HFFc6 (cell line): ENCODE measurements around the gene CPVL. TPM values are rescaled to one million over a fixed set of nuclear protein-coding genes. Genes with fewer than 3 reads are reported as not detected.
A peak's percentile ranks its signal among the peaks of the same experiment; 100 is the strongest.

ENCODE experiments used
- DNase-seq: peaks from one replicate; pipeline ENCODE4 v3.0.0-alpha.2; 2018
- H3K27ac Mint-ChIP-seq: 2 replicates; pipeline ENCODE4 v1.8.0; 2020; ENCODE audit warnings: mild to moderate bottlenecking, mixed read lengths
- H3K27me3 Mint-ChIP-seq: 2 replicates; pipeline ENCODE4 v1.8.0; 2021; ENCODE audit warnings: mild to moderate bottlenecking, moderate library complexity, mixed read lengths; ENCODE audit not compliant: insufficient read depth
- H3K36me3 Mint-ChIP-seq: 2 replicates; pipeline ENCODE4 v1.8.0; 2021; ENCODE audit warnings: low read depth, mixed read lengths
- H3K4me1 Mint-ChIP-seq: 2 replicates; pipeline ENCODE4 v1.8.0; 2020; ENCODE audit warnings: low read depth, mixed read lengths
- H3K4me3 Mint-ChIP-seq: 2 replicates; pipeline ENCODE4 v1.8.0; 2020; ENCODE audit warnings: mild to moderate bottlenecking, moderate library complexity, mixed read lengths
- H3K9me3 Mint-ChIP-seq: 2 replicates; pipeline ENCODE4 v1.8.0; 2020; ENCODE audit warnings: mild to moderate bottlenecking, mixed read lengths
- total RNA-seq, 6 experiments: library from RNA; stranded (reverse); fragmentation: NEBNext Ultra II Directional; extraction: Animal tissue kit (Norgen Biotek cat#: 25700); gene quantifications; 2 replicates in 1 of 6; 3 replicates in 5 of 6; pipeline ENCODE4 v1.2.3, GENCODE V29; 2021
- TF ChIP-seq, protein P1 (sequence below): fragments of 200-600 bp; sonication (generic); IDR thresholded peaks from 2 replicates; pipeline ENCODE4 v1.5.0; 2021; ENCODE audit warnings: antibody characterized with exemption, mild to moderate bottlenecking

CPVL gene
- total RNA-seq, 6 experiments from 2014 or later: not detected

DNA sequence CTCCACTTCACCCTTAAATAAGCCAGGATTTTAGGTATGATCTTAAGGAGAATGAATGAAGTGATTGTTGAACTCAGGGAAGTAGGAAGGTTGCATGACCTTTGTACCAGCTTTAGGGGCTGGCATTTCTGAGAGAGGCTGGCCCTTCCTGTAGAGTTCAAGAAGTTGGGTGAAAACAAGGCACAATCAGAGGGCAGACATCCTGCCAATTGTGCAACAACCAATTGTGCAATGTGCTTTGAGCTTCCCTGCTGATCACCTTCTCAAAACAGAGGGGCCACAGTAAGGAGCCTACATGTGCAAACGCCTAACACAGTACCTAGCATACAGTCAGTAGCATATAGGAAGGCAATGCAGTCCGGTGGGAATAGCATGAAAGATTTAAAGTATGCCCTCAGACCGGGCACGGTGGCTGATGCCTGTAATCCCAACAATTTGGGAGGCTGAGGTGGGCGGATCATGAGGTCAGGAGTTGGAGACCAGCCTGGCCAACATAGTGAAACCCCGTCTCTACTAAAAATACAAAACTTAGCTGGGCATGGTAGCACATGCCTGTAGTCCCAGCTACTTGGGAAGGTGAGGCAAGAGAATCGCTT, 5.4 kb downstream of the CPVL start:
- H3K4me1 Mint-ChIP-seq: no peaks in the 10 kb centered on the region
- H3K9me3 Mint-ChIP-seq: no peaks in the 10 kb centered on the region
- TF ChIP-seq, protein P1, sequence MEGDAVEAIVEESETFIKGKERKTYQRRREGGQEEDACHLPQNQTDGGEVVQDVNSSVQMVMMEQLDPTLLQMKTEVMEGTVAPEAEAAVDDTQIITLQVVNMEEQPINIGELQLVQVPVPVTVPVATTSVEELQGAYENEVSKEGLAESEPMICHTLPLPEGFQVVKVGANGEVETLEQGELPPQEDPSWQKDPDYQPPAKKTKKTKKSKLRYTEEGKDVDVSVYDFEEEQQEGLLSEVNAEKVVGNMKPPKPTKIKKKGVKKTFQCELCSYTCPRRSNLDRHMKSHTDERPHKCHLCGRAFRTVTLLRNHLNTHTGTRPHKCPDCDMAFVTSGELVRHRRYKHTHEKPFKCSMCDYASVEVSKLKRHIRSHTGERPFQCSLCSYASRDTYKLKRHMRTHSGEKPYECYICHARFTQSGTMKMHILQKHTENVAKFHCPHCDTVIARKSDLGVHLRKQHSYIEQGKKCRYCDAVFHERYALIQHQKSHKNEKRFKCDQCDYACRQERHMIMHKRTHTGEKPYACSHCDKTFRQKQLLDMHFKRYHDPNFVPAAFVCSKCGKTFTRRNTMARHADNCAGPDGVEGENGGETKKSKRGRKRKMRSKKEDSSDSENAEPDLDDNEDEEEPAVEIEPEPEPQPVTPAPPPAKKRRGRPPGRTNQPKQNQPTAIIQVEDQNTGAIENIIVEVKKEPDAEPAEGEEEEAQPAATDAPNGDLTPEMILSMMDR: no peak
- no peak overlapping the region for H3K27ac Mint-ChIP-seq
- DNase-seq: no peak
- H3K27me3 Mint-ChIP-seq: peaks cover 5% of the 10 kb centered on the region; the same call in 1 of the 2 replicates
- H3K4me3 Mint-ChIP-seq: no peak overlapping the region
- no peaks in the 10 kb centered on the region for H3K36me3 Mint-ChIP-seq

DNA sequence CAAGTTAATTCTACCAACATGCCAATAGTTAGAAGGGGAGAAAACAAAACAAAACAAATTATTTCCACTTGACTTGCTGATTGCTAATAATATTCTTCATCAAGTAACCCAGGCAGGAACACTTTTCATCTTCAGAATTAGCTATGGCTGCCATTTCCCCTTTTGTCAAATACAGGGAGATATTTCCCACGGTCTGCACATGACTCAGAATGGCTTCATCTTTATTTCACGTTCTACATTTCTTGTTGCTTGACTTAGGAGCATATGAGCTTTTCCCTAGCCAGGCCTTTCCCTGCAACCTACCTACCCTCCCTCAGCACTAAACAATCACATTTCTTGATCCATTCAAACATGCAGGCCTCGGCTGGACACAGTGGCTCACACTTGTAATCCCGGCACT, 6.5 kb downstream of the CPVL start:
- TF ChIP-seq, protein P1: no peak
- no peak for DNase-seq
- Mint-ChIP-seq H3K27ac (no peak overlapping the region), H3K4me3 (no peak overlapping the region), H3K36me3 (no peaks in the 10 kb centered on the region), H3K4me1 (no peaks in the 10 kb centered on the region), H3K9me3 (no peaks in the 10 kb centered on the region), H3K27me3 (peaks cover 3% of the 10 kb centered on the region; the same call in 1 of the 2 replicates)

DNA sequence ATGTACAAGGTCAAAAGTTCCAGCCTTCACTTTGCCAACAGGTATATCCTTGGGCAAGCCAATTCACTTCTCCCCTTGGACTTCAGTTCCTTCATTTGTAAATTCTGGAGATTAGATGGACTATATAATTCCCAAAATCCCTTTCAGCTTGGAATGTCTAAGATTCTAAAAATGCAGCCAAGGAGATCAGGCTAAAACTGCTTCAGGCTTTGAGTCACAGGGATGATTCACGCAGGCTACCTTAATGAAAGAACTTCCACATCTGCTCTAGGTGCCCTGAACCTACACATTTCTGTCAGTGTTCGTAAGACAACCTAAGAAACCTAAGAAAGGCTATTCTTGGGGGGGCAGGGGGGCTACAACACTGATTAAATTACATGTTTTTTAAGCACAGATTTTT, 7.1 kb downstream of the CPVL start:
- H3K4me1 Mint-ChIP-seq: no peaks in the 10 kb centered on the region
- peak; percentile 7 for DNase-seq

DNA sequence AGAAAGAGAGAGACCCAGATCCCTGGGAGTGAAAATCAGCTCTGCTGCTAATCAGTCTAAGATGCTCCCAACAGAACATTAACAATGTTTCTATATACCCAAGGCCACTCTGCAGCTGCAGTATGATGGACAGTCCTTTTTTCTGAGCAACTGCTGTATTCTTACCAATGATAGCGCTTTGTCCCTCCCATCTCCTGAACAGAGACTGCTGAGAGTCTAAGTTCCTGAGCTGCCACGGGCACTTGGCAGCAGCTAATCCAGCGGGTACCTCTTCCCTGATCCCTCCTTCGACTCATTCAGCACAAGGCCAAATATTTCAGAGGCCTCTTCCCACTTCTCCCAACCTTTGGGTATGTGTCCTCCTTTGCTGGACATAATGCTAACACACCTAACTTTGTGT, 7.7 kb downstream of the CPVL start:
- peaks cover 3% of the 10 kb centered on the region; the same call in 1 of the 2 replicates for H3K27me3 Mint-ChIP-seq
- no peak overlapping the region for H3K27ac Mint-ChIP-seq
- no peak for DNase-seq
- H3K4me1 Mint-ChIP-seq: no peaks in the 10 kb centered on the region
- no peaks in the 10 kb centered on the region for H3K36me3 Mint-ChIP-seq
- no peak overlapping the region for H3K4me3 Mint-ChIP-seq
- TF ChIP-seq, protein P1: no peak
- no peaks in the 10 kb centered on the region for H3K9me3 Mint-ChIP-seq

More for the DNA sequence above, 7.1 kb downstream of the CPVL start:
- Mint-ChIP-seq H3K27ac (no peak overlapping the region), H3K36me3 (no peaks in the 10 kb centered on the region), H3K27me3 (peaks cover 3% of the 10 kb centered on the region; the same call in 1 of the 2 replicates), H3K9me3 (no peaks in the 10 kb centered on the region), H3K4me3 (no peak overlapping the region)
- TF ChIP-seq, protein P1: no peak

DNA sequence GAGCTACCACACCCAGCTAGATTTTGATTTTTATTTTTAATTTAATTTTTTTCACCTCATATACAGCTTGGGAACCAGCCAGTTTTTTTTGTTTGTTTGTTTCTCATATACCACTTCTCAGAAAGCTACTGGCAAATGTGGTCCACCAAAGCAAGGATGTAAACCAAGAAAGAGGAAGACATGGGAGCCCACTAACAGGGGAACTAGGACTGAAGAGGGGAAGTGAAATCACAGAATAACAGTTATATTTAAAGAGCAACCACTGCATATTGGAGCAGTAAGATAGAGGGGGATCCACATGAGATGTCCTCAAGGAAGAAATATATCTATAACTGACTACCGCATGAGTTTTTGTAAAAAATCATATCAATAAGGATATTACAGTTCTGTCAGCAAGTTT, 10.5 kb downstream of the CPVL start:
- Mint-ChIP-seq H3K27me3 (peaks cover 3% of the 10 kb centered on the region; the same call in 1 of the 2 replicates), H3K27ac (no peak overlapping the region), H3K4me1 (no peaks in the 10 kb centered on the region), H3K36me3 (no peaks in the 10 kb centered on the region), H3K4me3 (no peak overlapping the region), H3K9me3 (no peaks in the 10 kb centered on the region; the same call in 1 of the 2 replicates)
- no peak for DNase-seq
- TF ChIP-seq, protein P1: no peak
